ENCODE results near the gene RPS13.
"Not testable (repeated sequence)": the region's sequence is repeated elsewhere in the genome, so short reads cannot be mapped to it uniquely, and the experiment has no call there.

Gene RPS13

DNA sequence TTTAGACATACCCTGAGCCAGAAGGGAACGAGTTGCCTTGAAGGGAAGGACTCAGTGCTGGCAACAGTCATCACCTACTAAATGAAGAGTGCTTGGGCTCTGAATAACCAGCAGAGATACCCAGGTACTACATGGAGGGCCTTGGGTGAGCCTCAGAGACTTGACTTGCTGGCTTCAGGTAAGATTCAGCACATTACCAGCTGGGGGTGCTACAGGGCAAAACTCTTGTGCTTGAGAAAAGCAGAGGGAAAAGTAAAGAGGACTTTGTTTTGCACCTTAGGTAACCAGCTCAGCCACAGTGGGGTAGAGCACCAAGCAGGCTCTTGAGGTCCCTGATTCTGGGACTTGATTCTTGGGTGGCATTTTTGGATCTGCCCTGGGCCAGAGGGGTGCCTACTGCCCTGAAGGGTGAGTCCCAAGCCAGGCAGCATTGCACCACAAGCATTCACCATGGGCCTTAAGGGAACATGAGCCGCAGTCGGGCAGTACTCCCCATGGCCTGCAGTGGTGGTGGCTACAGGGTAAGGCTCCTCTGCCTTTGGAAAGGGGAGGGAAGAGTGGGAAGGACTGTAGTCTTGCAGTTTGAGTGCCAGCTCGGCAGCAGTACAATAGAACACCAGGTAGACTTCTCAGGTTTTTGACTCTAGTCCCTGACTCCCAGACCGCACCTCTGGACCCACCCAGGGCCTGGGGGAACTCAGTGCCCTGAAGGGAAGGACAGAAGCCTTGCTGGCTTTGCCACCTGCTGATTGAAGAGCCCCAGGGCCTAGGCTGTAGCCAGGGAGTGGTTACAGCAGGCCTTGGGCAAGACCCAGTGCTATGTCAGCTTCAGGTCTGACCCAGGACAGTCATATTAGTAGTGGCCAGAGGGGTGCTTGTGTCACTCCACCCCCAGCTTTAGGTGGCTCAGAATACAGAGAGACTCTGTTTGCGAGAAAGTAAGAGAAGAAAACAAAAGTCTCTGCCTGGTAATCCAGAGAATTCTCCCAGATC, 40.5 kb downstream of the RPS13 start:
- DNase-seq (ENCODE audit: low spot score): no peak

GRCh38 chr11:17034027-17034426, 43.4 kb downstream of the RPS13 start:
- DNase-seq (ENCODE audit: low spot score): not testable (repeated sequence)

- DNase-seq (ENCODE audit: low spot score): no peak
Observed at GRCh38 chr11:17026487-17027082, 50.9 kb downstream of the RPS13 start.

DNA sequence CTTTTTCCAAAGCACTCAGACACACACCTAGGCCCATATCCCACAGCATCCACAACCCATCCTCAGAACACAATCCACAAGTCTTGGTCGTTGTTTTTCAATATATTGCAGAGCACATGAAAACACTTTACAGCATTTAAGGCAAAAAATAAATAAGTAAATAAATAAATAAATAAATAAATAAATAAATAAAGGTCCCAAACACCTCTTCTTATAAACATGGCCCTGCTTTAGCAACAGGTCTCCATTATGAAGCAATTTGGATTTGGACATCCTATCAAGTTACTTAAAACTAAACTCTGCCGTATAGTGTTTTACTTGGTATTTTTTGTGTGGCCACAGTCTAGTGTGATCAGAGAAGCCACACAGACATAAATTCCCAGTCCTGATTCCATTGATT, 52.5 kb downstream of the RPS13 start:
- no peak for DNase-seq (ENCODE audit: low spot score)
